Activated T-helper 9 cell treated with anti-CD3 and anti-CD28 coated beads, Interleukin-2, amount 50 U/mL, for 16 hours (primary cell): ENCODE results near the gene SGTA.

Experiments
- DNase-seq: peaks from one replicate; pipeline ENCODE4 v3.0.0-alpha.2; 2020; ENCODE audit warnings: low read depth

The SGTA gene

DNA sequence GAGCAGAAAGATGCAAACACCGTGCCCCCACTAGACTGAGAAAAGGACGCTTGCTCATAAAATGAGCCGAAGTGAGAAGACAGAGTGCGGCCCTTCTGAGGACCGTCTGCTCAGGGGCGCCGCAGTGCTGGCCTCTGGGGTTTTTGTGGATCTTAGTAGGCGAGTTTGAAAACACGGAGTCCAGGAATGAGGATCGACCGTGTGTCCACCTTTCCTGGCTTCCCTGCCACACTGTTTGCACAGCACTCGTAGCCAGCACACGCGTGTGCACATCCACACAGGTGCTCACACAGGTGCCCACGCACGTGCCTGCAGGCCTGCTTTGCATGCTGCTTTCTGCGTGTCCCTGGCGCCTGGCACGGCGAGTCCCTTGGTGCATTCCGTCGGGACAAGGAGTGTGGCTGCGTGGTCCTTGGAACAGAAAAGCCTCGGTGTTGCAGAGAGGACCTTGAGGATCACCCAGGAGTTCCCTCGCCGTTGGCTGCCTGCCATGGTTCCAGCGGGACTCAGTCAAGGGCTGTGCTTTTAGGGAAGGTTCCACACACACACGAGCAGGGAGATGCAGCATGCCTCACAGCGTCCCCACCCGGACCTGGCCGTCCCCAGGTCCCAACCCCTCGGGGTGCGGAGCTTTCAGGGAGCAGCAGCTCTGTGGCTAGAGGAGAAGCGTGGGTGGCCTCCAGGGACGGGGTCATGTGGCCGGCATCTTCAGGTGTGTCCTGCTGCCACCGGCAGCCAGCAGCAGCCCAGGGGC is 26.5 kb upstream of the SGTA start:
- DNase-seq = no peak

- DNase-seq = no peak
Observed at GRCh38 chr19:2808129-2808941, 25.3 kb upstream of the SGTA start.

GRCh38 chr19:2807379-2808128 is 24.5 kb upstream of the SGTA start:
- DNase-seq = no peak

DNA sequence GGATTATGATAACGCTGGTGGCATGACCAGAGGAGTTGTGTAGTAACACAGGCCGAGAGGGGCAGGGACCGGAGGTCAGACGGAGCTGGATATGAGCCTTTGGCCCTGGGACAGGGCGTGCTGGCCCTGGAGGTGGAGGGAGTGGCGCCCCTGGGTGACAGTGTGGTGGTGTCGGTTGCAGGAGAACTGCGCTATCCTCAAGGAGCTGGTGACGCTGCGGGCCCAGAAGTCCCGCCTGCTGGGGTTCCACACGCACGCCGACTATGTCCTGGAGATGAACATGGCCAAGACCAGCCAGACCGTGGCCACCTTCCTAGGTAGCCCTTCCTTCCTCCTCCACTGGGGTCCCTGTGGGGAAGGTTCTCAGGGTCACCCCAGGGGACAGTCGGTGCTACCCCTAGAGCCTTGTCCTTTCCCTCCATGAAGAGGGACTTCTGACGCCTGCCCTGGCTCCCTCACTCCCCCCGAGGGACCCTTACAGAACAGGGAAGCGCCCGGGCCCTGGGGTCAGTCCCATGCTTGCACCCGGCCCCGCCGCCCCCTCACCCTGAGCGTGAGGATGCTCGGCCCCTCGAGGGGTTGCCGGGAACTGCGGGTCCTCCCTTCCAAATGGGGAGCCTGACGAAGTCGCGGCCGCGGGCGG is 23.8 kb upstream of the SGTA start:
- DNase-seq = no peak

DNA sequence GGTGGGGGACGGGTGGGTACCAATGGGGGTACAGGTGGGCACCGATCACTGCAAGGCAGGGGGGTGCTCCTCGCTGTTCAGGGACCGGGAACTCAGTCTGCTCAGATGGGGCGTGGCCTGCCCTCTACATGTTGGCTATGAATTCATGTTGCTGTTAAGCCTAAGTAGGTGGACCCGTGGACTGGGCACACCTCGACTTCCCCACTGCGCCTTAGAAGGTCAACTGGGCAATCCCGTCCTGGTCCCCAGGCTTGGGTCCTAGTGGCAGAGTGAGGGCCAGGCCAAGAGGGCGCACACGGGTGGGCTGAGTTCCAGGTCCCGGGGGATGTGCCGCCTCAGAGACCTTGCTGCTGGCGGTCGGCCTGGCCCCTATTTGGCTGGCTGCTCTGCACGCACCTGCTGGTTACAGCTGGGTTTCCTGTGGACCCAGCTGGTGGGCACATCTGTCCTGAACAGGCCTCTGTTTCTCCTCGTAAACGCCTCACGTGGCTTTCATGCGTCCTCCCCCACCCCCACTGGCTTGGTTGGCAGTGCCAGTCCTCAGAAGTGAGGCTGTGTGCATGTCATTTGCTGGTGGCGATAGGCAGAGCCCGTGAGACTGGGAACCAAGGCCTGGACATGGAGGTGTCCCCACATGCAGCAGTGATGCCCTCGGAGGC is 23.0 kb upstream of the SGTA start:
- DNase-seq = no peak

DNA sequence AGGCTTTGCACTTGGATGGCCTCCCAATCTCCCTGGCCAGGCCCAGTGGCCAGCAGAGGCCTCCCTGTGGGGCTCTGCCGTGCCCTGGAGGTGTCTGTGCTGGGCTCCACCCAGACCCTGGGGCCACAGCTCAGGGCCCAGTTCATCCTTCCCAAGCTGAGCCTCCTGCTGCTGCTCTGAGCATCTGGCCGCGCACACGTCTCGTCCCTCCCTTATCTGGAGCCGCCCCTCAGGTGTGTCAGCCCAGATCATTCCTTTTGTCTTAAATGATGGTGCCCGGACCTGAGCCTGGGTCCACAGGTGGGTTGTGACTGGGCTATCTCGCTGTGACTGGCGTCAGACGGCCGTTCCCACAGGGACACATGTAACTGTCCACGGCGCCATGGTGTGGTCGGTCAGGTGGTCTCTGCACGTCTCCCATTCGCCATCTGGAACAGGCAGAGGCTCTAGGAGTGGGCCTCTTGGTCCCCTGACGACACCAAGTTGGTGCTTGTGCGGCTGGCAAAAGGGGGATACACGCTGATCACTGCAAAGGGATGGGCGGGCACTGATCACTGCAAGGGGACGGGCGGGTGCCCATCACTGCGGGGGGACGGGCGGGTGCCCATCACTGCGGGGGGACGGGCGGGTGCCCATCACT is 22.3 kb upstream of the SGTA start:
- DNase-seq = no peak

- no peak for DNase-seq
Observed at GRCh38 chr19:2804156-2805004, 21.3 kb upstream of the SGTA start.

- DNase-seq = no peak
Observed at GRCh38 chr19:2803486-2804155, 20.5 kb upstream of the SGTA start.

GRCh38 chr19:2802826-2803225 is 19.8 kb upstream of the SGTA start:
- no peak for DNase-seq

DNA sequence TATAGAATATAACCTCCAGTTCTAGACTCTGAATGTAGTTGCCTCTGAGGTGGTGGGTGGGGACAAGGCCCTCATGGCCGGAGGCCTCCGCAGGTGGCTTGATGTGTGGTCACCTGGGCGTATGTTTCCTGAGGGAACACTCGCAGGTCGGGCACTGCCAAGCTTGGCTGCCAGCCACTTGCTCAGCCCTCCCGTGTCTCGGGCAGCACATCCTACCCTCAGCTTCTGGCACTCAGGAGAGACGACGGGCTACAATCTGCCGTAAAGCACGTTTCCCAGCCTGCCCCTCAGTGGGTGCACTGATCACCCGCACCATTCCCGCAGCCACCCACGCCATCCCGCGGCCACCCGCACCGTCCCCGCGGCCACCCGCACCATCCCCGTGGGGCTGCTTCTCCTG is 17.4 kb upstream of the SGTA start:
- no peak for DNase-seq

GRCh38 chr19:2799273-2800020 is 16.4 kb upstream of the SGTA start:
- no peak for DNase-seq

- DNase-seq = no peak
Observed at GRCh38 chr19:2798733-2799132, 15.7 kb upstream of the SGTA start.

DNA sequence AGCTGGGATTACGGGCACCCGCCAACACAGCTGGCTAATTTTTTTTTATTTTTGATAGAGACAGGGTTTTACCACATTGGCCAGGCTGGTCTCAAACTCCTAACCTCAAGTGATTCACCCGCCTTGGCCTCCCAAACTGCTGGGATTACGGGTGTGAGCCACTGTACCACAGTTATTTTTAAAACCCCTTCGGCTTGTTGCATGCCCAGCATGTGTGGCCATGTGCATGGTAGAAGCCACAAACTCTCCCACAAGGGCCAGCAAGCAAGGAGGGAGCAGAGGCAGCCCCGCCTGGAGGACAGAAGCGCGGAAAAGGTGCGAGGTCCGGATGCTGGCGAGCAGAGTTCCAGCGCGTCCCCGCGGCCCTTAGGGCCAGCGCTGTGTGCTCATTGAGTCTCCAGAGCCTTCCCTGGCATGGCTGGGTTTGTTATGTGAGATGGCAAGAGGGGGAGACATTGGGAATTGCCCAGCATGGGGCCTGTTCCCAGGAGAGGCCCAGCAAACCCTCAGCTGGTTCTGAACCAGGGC is 15.1 kb upstream of the SGTA start:
- DNase-seq = no peak

- no peak for DNase-seq
Observed at GRCh38 chr19:2797280-2797679, 14.2 kb upstream of the SGTA start.

- DNase-seq = no peak
Observed at GRCh38 chr19:2796659-2797266, 13.7 kb upstream of the SGTA start.

GRCh38 chr19:2795827-2796658 is 13.0 kb upstream of the SGTA start:
- DNase-seq = no peak

DNA sequence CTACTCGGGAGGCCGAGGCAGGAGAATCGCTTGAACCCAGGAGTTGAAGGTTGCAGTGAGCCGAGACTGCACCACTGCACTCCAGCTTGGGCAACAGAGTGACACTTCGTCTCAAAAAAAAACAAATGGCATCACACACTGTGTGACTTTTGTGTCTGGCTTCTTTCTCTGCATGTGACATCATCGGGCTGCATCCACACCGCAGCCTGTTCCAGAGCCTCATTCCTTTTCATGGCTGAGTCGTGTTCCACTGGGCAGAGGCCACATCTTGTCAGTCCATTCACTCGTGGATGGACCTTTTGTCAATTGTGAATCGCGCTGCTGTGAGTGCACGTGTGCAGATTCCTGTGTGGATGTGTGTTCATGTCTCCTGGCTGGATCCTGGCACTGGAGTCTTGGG is 10.5 kb upstream of the SGTA start:
- DNase-seq = no peak
